ENCODE results near the gene TGIF1.

DNA sequence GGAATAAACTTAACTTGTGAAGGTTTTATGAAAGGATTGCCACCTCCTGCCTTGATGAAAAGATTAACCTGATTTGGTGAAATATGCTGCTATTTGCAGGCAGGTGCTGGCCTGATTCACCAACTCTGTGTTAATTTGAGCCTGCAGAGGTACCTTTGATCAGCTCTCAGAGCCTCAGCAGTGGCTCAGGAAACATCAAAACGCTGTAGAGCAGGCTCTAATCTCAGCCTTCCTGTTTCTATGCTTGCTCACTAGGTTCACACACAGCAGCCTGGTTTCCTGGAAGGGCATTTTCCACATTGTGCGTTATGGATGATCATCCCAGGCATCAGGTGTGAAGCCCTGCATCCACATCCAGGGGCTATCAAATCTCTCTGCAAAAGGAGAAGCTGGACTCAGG lies 16.9 kb downstream of the TGIF1 start:
- TF ChIP-seq, protein P1, sequence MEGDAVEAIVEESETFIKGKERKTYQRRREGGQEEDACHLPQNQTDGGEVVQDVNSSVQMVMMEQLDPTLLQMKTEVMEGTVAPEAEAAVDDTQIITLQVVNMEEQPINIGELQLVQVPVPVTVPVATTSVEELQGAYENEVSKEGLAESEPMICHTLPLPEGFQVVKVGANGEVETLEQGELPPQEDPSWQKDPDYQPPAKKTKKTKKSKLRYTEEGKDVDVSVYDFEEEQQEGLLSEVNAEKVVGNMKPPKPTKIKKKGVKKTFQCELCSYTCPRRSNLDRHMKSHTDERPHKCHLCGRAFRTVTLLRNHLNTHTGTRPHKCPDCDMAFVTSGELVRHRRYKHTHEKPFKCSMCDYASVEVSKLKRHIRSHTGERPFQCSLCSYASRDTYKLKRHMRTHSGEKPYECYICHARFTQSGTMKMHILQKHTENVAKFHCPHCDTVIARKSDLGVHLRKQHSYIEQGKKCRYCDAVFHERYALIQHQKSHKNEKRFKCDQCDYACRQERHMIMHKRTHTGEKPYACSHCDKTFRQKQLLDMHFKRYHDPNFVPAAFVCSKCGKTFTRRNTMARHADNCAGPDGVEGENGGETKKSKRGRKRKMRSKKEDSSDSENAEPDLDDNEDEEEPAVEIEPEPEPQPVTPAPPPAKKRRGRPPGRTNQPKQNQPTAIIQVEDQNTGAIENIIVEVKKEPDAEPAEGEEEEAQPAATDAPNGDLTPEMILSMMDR (IDR thresholded peaks at IDR 0.05): no peak
- TF ChIP-seq POLR2A (IDR thresholded peaks at IDR 0.05): no peak
